ENCODE measurements around the gene FAT4.
A peak's percentile ranks its signal among the peaks of the same experiment; 100 is the strongest.

FAT4 gene

GRCh38 chr4:125316791-125317524 is 2.2 kb downstream of the FAT4 start:
- no peak for FAIRE-seq

- FAIRE-seq: no peak
Measured at GRCh38 chr4:125317525-125317877, 2.7 kb downstream of the FAT4 start.

GRCh38 chr4:125319311-125319710 is 4.6 kb downstream of the FAT4 start:
- no peak for FAIRE-seq

- FAIRE-seq: no peak
Measured at GRCh38 chr4:125321709-125322365, 7.1 kb downstream of the FAT4 start.

- FAIRE-seq: no peak
Measured at GRCh38 chr4:125322366-125322730, 7.6 kb downstream of the FAT4 start.

- no peak for FAIRE-seq
Measured at GRCh38 chr4:125323654-125324053, 8.9 kb downstream of the FAT4 start.

- no peak for FAIRE-seq
Measured at GRCh38 chr4:125325733-125326132, 11.0 kb downstream of the FAT4 start.

- no peak for FAIRE-seq
Measured at GRCh38 chr4:125331116-125331515, 16.4 kb downstream of the FAT4 start.

- FAIRE-seq: no peak
Measured at GRCh38 chr4:125334926-125335325, 20.2 kb downstream of the FAT4 start.

- FAIRE-seq: no peak
Measured at GRCh38 chr4:125338814-125339213, 24.1 kb downstream of the FAT4 start.

GRCh38 chr4:125344198-125344597 is 29.4 kb downstream of the FAT4 start:
- no peak for FAIRE-seq

GRCh38 chr4:125346616-125347015 is 31.9 kb downstream of the FAT4 start:
- no peak for FAIRE-seq

- no peak for FAIRE-seq
Measured at GRCh38 chr4:125350470-125351135, 35.8 kb downstream of the FAT4 start.

GRCh38 chr4:125352521-125352920 is 37.8 kb downstream of the FAT4 start:
- no peak for FAIRE-seq

GRCh38 chr4:125353131-125353530 is 38.4 kb downstream of the FAT4 start:
- FAIRE-seq: no peak

GRCh38 chr4:125355791-125356190 is 41.0 kb downstream of the FAT4 start:
- FAIRE-seq: no peak

- no peak for FAIRE-seq
Measured at GRCh38 chr4:125357675-125358074, 42.9 kb downstream of the FAT4 start.

GRCh38 chr4:125358453-125358852 is 43.7 kb downstream of the FAT4 start:
- no peak for FAIRE-seq

- FAIRE-seq: no peak
Measured at GRCh38 chr4:125359363-125359762, 44.6 kb downstream of the FAT4 start.

- no peak for FAIRE-seq
Measured at GRCh38 chr4:125359960-125360634, 45.3 kb downstream of the FAT4 start.

- FAIRE-seq: peak; percentile 98
Measured at GRCh38 chr4:125360727-125361126, 46.0 kb downstream of the FAT4 start.

Measured in A204.1 (cell line).